ENCODE data around the gene GSTM1.

DNA sequence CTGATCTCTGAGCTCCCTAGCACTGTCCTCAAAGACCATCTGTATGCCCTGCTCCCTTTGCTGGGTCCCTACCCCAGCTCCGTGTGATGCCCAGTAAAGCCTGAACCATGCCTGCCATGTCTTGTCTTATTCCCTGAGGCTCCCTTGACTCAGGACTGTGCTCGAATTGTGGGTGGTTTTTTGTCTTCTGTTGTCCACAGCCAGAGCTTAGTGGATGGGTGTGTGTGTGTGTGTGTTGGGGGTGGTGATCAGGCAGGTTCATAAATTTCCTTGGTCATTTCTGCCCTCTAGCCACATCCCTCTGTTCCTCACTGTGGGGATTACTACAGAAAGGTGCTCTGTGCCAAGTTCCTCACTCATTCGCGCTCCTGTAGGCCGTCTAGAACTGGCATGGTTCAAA lies 30.1 kb downstream of the GSTM1 start:
- TF ChIP-seq, protein P1, sequence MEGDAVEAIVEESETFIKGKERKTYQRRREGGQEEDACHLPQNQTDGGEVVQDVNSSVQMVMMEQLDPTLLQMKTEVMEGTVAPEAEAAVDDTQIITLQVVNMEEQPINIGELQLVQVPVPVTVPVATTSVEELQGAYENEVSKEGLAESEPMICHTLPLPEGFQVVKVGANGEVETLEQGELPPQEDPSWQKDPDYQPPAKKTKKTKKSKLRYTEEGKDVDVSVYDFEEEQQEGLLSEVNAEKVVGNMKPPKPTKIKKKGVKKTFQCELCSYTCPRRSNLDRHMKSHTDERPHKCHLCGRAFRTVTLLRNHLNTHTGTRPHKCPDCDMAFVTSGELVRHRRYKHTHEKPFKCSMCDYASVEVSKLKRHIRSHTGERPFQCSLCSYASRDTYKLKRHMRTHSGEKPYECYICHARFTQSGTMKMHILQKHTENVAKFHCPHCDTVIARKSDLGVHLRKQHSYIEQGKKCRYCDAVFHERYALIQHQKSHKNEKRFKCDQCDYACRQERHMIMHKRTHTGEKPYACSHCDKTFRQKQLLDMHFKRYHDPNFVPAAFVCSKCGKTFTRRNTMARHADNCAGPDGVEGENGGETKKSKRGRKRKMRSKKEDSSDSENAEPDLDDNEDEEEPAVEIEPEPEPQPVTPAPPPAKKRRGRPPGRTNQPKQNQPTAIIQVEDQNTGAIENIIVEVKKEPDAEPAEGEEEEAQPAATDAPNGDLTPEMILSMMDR (IDR thresholded peaks at IDR 0.05; ENCODE audit: low read depth, low read length) = no peak
- no peak for TF ChIP-seq EZH2phosphoT487 (IDR thresholded peaks at IDR 0.05; ENCODE audit: low read depth)

All from OCI-LY3 (cell line).